HepG2 (cell line): Measurements from ENCODE around the gene CELF6. TPM values are rescaled to one million over a fixed set of nuclear protein-coding genes. Genes with fewer than 3 reads are reported as not detected.
A peak's percentile ranks its signal among the peaks of the same experiment; 100 is the strongest.

Experiments used
- ATAC-seq: fragments of 200-7000 bp; cut with Tn5 transposase; 3 replicates; pipeline ENCODE4 v1.9.1; 2020; ENCODE audit warnings: mild to moderate bottlenecking, moderate library complexity
- BruUV-seq: library from RNA; stranded (reverse); fragments of 400-500 nt; replicated peaks from 2 replicates; lab custom pipeline; 2021; lab: Mats Ljungman, UMichigan
- CTCF ChIA-PET: fragments of 300-600 bp; formaldehyde crosslinking; extraction: SDS; loops from one replicate; lab custom pipeline; 2021; ENCODE audit warnings: low total read pairs, inconsistent platforms, low intra/inter-chr PET ratio; lab: Yijun Ruan, JAX
- POLR2A ChIA-PET: fragments of 350-600 bp; sonication (Branson Sonifier 250); formaldehyde crosslinking; loops from one replicate; lab custom pipeline; 2020; ENCODE audit warnings: antibody characterized with exemption, inconsistent platforms; lab: Yijun Ruan, JAX
- DNase-seq: peaks from one replicate; pipeline ENCODE4 v3.0.0-alpha.2; 2015; ENCODE audit warnings: low spot score
- FAIRE-seq: peaks from 3 replicates; lab custom pipeline; 2011; peaks lifted over from hg19 to GRCh38; lab: Jason Lieb, UNC
- H2AFZ ChIP-seq: one replicate; pipeline ENCODE4 v1.6.1; 2011; ENCODE audit warnings: low read length, inconsistent platforms
- H3K27ac ChIP-seq: fragments of 300-600 bp; 3 replicates; pipeline ENCODE4 v1.8.0; 2011; ENCODE audit warnings: mixed run types, mild to moderate bottlenecking, mixed read lengths, low read length, inconsistent platforms; ENCODE audit not compliant: insufficient read depth; ENCODE audit errors: extremely low read length
- H3K27me3 ChIP-seq, 2 experiments: fragments of 200-600 bp in 1 of 2; 2 replicates in 1 of 2; 3 replicates in 1 of 2; pipeline versions ENCODE4 v1.6.0 to v1.8.0; 2011; ENCODE audit warnings: low read length in 2 of 2, mild to moderate bottlenecking in 2 of 2, moderate library complexity in 2 of 2, inconsistent platforms in 1 of 2; ENCODE audit not compliant: insufficient read depth in 2 of 2, control insufficient read depth in 1 of 2
- H3K36me3 ChIP-seq, 2 experiments: fragments of 200-600 bp in 1 of 2; replicated peaks in 1 of 2; 2 replicates in 1 of 2; 3 replicates in 1 of 2; pipeline versions ENCODE4 v1.5.1 to v1.8.0; 2011; ENCODE audit warnings: low read length in 2 of 2, inconsistent platforms in 1 of 2; ENCODE audit not compliant: insufficient read depth in 2 of 2, control insufficient read depth in 1 of 2
- H3K4me1 ChIP-seq: 2 replicates; pipeline ENCODE4 v1.5.1; 2012; ENCODE audit warnings: low read length, inconsistent platforms; ENCODE audit not compliant: insufficient read depth
- H3K4me2 ChIP-seq: 2 replicates; pipeline ENCODE4 v1.6.0; 2011; ENCODE audit warnings: low read depth, low read length, inconsistent platforms
- H3K4me3 ChIP-seq, 3 experiments: fragments of 200-600 bp in 1 of 3; sonication (generic), shearing (Covaris generic) in 1 of 3; replicated peaks in 1 of 3; 2 replicates each; pipeline ENCODE4 v1.5.1; 2011 to 2016; ENCODE audit warnings: low read length in 3 of 3, inconsistent platforms in 2 of 3, low read depth in 2 of 3, mild to moderate bottlenecking in 2 of 3, control low read depth in 1 of 3, mixed read lengths in 1 of 3; ENCODE audit not compliant: insufficient read depth in 1 of 3
- H3K79me2 ChIP-seq: one replicate; pipeline ENCODE4 v1.6.1; 2011; ENCODE audit warnings: low read length, inconsistent platforms; ENCODE audit not compliant: insufficient read depth
- H3K9ac ChIP-seq: 2 replicates; pipeline ENCODE4 v1.6.0; 2011; ENCODE audit warnings: mild to moderate bottlenecking, low read depth, low read length, inconsistent platforms; ENCODE audit not compliant: insufficient read depth
- H3K9me3 ChIP-seq: 2 replicates; pipeline ENCODE4 v1.5.1; 2012; ENCODE audit warnings: mild to moderate bottlenecking, low read length
- H4K20me1 ChIP-seq: 2 replicates; pipeline ENCODE4 v1.6.0; 2011; ENCODE audit warnings: inconsistent platforms, mild to moderate bottlenecking, low read length, moderate library complexity; ENCODE audit not compliant: insufficient read depth
- CEBPB ChIP-seq: IDR thresholded peaks from 2 replicates; pipeline ENCODE4 v1.6.1; 2011; ENCODE audit warnings: low read depth, low read length, improper control_type of control experiment, borderline replicate concordance
- FOXJ3 ChIP-seq: sonication (generic); formaldehyde crosslinking; IDR thresholded peaks from 2 replicates; pipeline ENCODE4 v1.4.0; 2020; ENCODE audit warnings: missing genetic modification reagents, mild to moderate bottlenecking, borderline replicate concordance
- ZNF10 ChIP-seq: sonication (generic); formaldehyde crosslinking; IDR thresholded peaks from 2 replicates; pipeline ENCODE4 v1.4.0; 2020; ENCODE audit warnings: mild to moderate bottlenecking, low read depth, missing genetic modification reagents, borderline replicate concordance
- ZNF782 ChIP-seq: sonication (generic); formaldehyde crosslinking; IDR thresholded peaks from 2 replicates; pipeline ENCODE4 v1.4.0; 2020; ENCODE audit warnings: missing genetic modification reagents, mild to moderate bottlenecking, borderline replicate concordance
- WGBS: methylation state at CpG from one replicate; pipeline ENCODE4 v1.1.6; 2017; ENCODE audit warnings: low lambda C conversion rate; 5-methylcytosine and 5-hydroxymethylcytosine counted together
- in situ Hi-C: cut with HindIII; loops from 2 replicates; pipeline ENCODE4 v1.10.0; 2017; ENCODE audit warnings: low pct_unique_long_range_greater_than_20kb; ENCODE audit not compliant: extremely low pct_ligation_motif_present
- intact Hi-C: fragments of 100-400 bp; cut with micrococcal nuclease; formaldehyde crosslinking; loops from one replicate; pipeline ENCODE4 v1.10.0; 2022; ENCODE audit not compliant: unreplicated experiment
- polyA plus RNA-seq, 8 experiments: library from polyadenylated mRNA; depleted of rRNA in 3 of 8; stranded (reverse) in 7 of 8; unstranded in 1 of 8; fragments of >200 nt; fragmentation: Illumina TruSeq in 4 of 8; extraction: Trizol in 4 of 8; gene quantifications; 2 replicates each; pipeline versions ENCODE4 v1.2.1 to v1.2.3, GENCODE V29; 2011 to 2016; ENCODE audit warnings: low read depth in 4 of 8, missing spikeins in 1 of 8, mixed read lengths in 1 of 8; ENCODE audit not compliant: insufficient read depth in 1 of 8
- total RNA-seq, 5 experiments: library from RNA; depleted of rRNA; stranded (reverse); fragments of >200 nt; fragmentation: Illumina TruSeq; extraction: Trizol; gene quantifications; 2 replicates each; pipeline ENCODE4 v1.2.3, GENCODE V29; 2016; ENCODE audit warnings: low read depth in 1 of 5

CELF6 gene
- total and polyA plus RNA-seq, 2 of the 13 experiments (the other 11 are each of a cell fraction or from before 2014, with no cell fraction given): 0.49 to 0.94 TPM

- 96% methylated on average over 9 of the region's 9 CpGs for WGBS
- POLR2A ChIA-PET: no interaction called here
- H3K4me1 ChIP-seq: peaks cover 9% of the 10 kb centered on the region; the same call in 1 of the 2 replicates
- H4K20me1 ChIP-seq: no peaks in the 10 kb centered on the region
- no peak for ATAC-seq
- in situ Hi-C loops (no loop called here), intact Hi-C loops (no loop called here)
- H3K36me3 ChIP-seq: no peaks in the 10 kb centered on the region; a peak in 1 of 5 replicates
- no TSS peak for BruUV-seq
- no peak for DNase-seq
- H3K27me3 ChIP-seq: no peaks in the 10 kb centered on the region
- H3K27ac ChIP-seq: no peak overlapping the region
- CTCF ChIA-PET: no interaction called here
- no peak overlapping the region for H3K4me3 ChIP-seq
- H2AFZ ChIP-seq: no peak overlapping the region
- no peak overlapping the region for H3K9ac ChIP-seq
- H3K4me2 ChIP-seq: no peak overlapping the region
- no peaks in the 10 kb centered on the region for H3K9me3 ChIP-seq
- no peaks in the 10 kb centered on the region for H3K79me2 ChIP-seq
- FAIRE-seq: no peak
- TF ChIP-seq CEBPB (0 out of 2 replicates have a peak, but pooled peaks have one; percentile 23), ZNF10 (CRISPR knock-in tag) (no peak)
These were observed 18.8 kb upstream of the CELF6 start for GRCh38 chr15:72338617-72339321.

- 96% methylated on average over 2 of the region's 2 CpGs for WGBS
- no peak overlapping the region for H3K27ac ChIP-seq
These were observed 18.2 kb upstream of the CELF6 start for GRCh38 chr15:72338148-72338547.

More at GRCh38 chr15:72338148-72338547, 18.2 kb upstream of the CELF6 start:
- in situ Hi-C loops (no loop called here), intact Hi-C loops (no loop called here)
- Histone ChIP-seq H3K79me2 (no peaks in the 10 kb centered on the region), H4K20me1 (no peaks in the 10 kb centered on the region), H3K9me3 (no peaks in the 10 kb centered on the region), H3K4me1 (peaks cover 9% of the 10 kb centered on the region; the same call in 1 of the 2 replicates), H3K4me3 (no peak overlapping the region), H3K27me3 (no peaks in the 10 kb centered on the region), H3K4me2 (no peak overlapping the region), H3K9ac (no peak overlapping the region), H3K36me3 (no peaks in the 10 kb centered on the region; a peak in 1 of 5 replicates), H2AFZ (no peak overlapping the region)
- no peak for FAIRE-seq
- no peak for DNase-seq
- POLR2A ChIA-PET: no interaction called here
- no peak for TF ChIP-seq FOXJ3 (CRISPR knock-in tag)
- no peak for TF ChIP-seq ZNF782 (CRISPR knock-in tag)
- CTCF ChIA-PET: no interaction called here
- no peak for ATAC-seq
- no TSS peak for BruUV-seq
